Aorta (tissue), 5 donors: ENCODE measurements around the gene SSX5. TPM values are rescaled to one million over a fixed set of nuclear protein-coding genes. Genes with fewer than 3 reads are reported as not detected.
"Not testable (repeated sequence)": the region's sequence is repeated elsewhere in the genome, so short reads cannot be mapped to it uniquely, and the experiment has no call there.

ENCODE experiments used
- ATAC-seq: fragments of 200-7000 bp; cut with Tn5 transposase; one replicate; pipeline ENCODE4 v1.9.1; 2022; ENCODE audit warnings: moderate library complexity; ENCODE audit not compliant: low FRiP score
- DNase-seq, 2 donors: peaks; one replicate each; pipeline ENCODE4 v3.0.0-alpha.2; 2020
- H3K27ac ChIP-seq, 2 donors: one replicate each; pipeline ENCODE4 v1.5.1; 2013; ENCODE audit warnings: low read length in 2 of 2, mild to moderate bottlenecking in 2 of 2, moderate library complexity in 2 of 2, control low read depth in 1 of 2, inconsistent platforms in 1 of 2, low read depth in 1 of 2
- H3K27me3 ChIP-seq, 2 donors: one replicate each; pipeline ENCODE4 v1.6.1; 2013; ENCODE audit warnings: control low read depth in 1 of 2, low read length in 1 of 2, mild to moderate bottlenecking in 1 of 2, moderate library complexity in 1 of 2; ENCODE audit not compliant: insufficient read depth in 2 of 2, control insufficient read depth in 1 of 2
- H3K36me3 ChIP-seq, 2 donors: one replicate each; pipeline ENCODE4 v1.6.1; 2013; ENCODE audit warnings: control low read depth in 1 of 2, low read length in 1 of 2, mild to moderate bottlenecking in 1 of 2; ENCODE audit not compliant: insufficient read depth in 2 of 2, control insufficient read depth in 1 of 2
- H3K4me1 ChIP-seq, 2 donors: one replicate each; pipeline ENCODE4 v1.6.1; 2013; ENCODE audit warnings: low read length in 2 of 2, control low read depth in 1 of 2, mild to moderate bottlenecking in 1 of 2, moderate library complexity in 1 of 2; ENCODE audit not compliant: insufficient read depth in 2 of 2, control insufficient read depth in 1 of 2
- H3K4me3 ChIP-seq, 2 donors: one replicate each; pipeline ENCODE4 v1.5.1; 2013; ENCODE audit warnings: low read length in 2 of 2, control low read depth in 1 of 2, mild to moderate bottlenecking in 1 of 2
- H3K9me3 ChIP-seq: one replicate; pipeline ENCODE4 v1.6.1; 2013; ENCODE audit warnings: mild to moderate bottlenecking, low read length; ENCODE audit not compliant: control insufficient read depth
- WGBS, 2 donors: extraction: QIAGEN DNeasy Blood & Tissue Kit; methylation state at CpG; one replicate each; pipeline ENCODE4 v1.1.7; 2013; 5-methylcytosine and 5-hydroxymethylcytosine counted together
- intact Hi-C, 2 donors: fragments of 100-400 bp; cut with DNase I; formaldehyde crosslinking; loops; one replicate each; pipeline versions ENCODE4 v1.14.2 to v1.15.0; 2022
- long read RNA-seq, 2 donors: library from polyadenylated mRNA; unstranded; transcript quantifications; one replicate each; pipeline ENCODE4 v2.0.0, GENCODE V29; 2020 to 2021
- polyA plus RNA-seq, 2 donors: library from polyadenylated mRNA; stranded (reverse); fragments of 200-250 nt; gene quantifications; one replicate each; pipeline ENCODE4 v1.2.3, GENCODE V29; 2013
- total RNA-seq, 2 donors: library from RNA; stranded (reverse); fragmentation: NEBNext Ultra II Directional; extraction: Animal tissue kit (Norgen Biotek cat#: 25700); gene quantifications; one replicate each; pipeline ENCODE4 v1.2.1, GENCODE V29; 2021
- donor health status: healthy with polysubstance abuse.
- donor health status: Bipolar disorder and iron deficiency.
- donor health status: DM: no; HTN: no; CAD: no.
- donor health status: DM: no; HTN: no; CAD: no.
- donor health status: DM: yes; HTN: yes; CAD: no.

SSX5 gene
- total RNA-seq (not detected), polyA plus RNA-seq (not detected)
- long read RNA-seq, donor 1, result 0 reads
- long read RNA-seq, donor 2, result 0 reads

- Histone ChIP-seq H3K4me3 (no peak within 1 kb of the TSS), H3K27me3 (no peaks in the 10 kb centered on the region), H3K9me3 (no peaks in the 10 kb centered on the region), H3K27ac (no peak within 1 kb of the TSS), H3K4me1 (no peaks in the 10 kb centered on the region), H3K36me3 (no peaks in the 10 kb centered on the region)
- ATAC-seq (no peak), DNase-seq (no peak)
- intact Hi-C loops, result no loop called here
- 86 to 88% methylated on average over 12 of the region's 12 CpGs for WGBS, 2 donors
Measured at GRCh38 chrX:48196745-48197201, at the start of gene SSX5. TSS of gene SSX5 (minus strand) at chrX:48196795. CDS start at chrX:48195358, 1,437 bp downstream.

- H3K4me3 ChIP-seq, DNase-seq, H3K27me3 ChIP-seq, ATAC-seq, H3K9me3 ChIP-seq, H3K27ac ChIP-seq, intact Hi-C loops, H3K4me1 ChIP-seq, H3K36me3 ChIP-seq: not testable (repeated sequence)
- 76 to 82% methylated on average over 4 of the region's 4 CpGs for WGBS, 2 donors
Measured at GRCh38 chrX:48224196-48224595, 27.6 kb upstream of the SSX5 start.

GRCh38 chrX:48214341-48214740, 17.7 kb upstream of the SSX5 start:
- 32 to 40% methylated on average over 4 of the region's 4 CpGs for WGBS, 2 donors
- intact Hi-C loops, result not testable (repeated sequence)

GRCh38 chrX:48190024-48190423, 6.6 kb downstream of the SSX5 start:
- H3K9me3 ChIP-seq, DNase-seq, H3K27me3 ChIP-seq, ATAC-seq, intact Hi-C loops, H3K36me3 ChIP-seq, H3K27ac ChIP-seq, H3K4me1 ChIP-seq, H3K4me3 ChIP-seq: not testable (repeated sequence)
- WGBS, 2 donors, result 56 to 58% methylated on average over 5 of the region's 5 CpGs

More at GRCh38 chrX:48214341-48214740, 17.7 kb upstream of the SSX5 start:
- not testable (repeated sequence) for H3K4me3 ChIP-seq, H3K9me3 ChIP-seq, H3K27ac ChIP-seq, H3K27me3 ChIP-seq, DNase-seq, H3K4me1 ChIP-seq, ATAC-seq, H3K36me3 ChIP-seq

GRCh38 chrX:48181882-48182281, 14.7 kb downstream of the SSX5 start:
- H3K4me1 ChIP-seq, DNase-seq, H3K27ac ChIP-seq, ATAC-seq, H3K27me3 ChIP-seq, H3K4me3 ChIP-seq, H3K9me3 ChIP-seq, intact Hi-C loops, H3K36me3 ChIP-seq: not testable (repeated sequence)
- 62 to 70% methylated on average over 5 of the region's 5 CpGs for WGBS, 2 donors

GRCh38 chrX:48180811-48181210, 15.8 kb downstream of the SSX5 start:
- H3K9me3 ChIP-seq, result no peaks in the 10 kb centered on the region
- H3K4me3 ChIP-seq, result no peak overlapping the region
- no peaks in the 10 kb centered on the region for H3K36me3 ChIP-seq
- WGBS, 2 donors, result 86 to 93% methylated on average over 4 of the region's 4 CpGs
- intact Hi-C loops, result no loop called here
- no peaks in the 10 kb centered on the region for H3K4me1 ChIP-seq
- ATAC-seq (no peak), DNase-seq (no peak)
- no peak overlapping the region for H3K27ac ChIP-seq
- no peaks in the 10 kb centered on the region for H3K27me3 ChIP-seq

GRCh38 chrX:48179691-48180090, 16.9 kb downstream of the SSX5 start:
- H3K36me3 ChIP-seq, result no peaks in the 10 kb centered on the region
- 63 to 71% methylated on average over 4 of the region's 4 CpGs for WGBS, 2 donors
- H3K27me3 ChIP-seq, result no peaks in the 10 kb centered on the region
- H3K4me1 ChIP-seq, result no peaks in the 10 kb centered on the region
- DNase-seq, result no peak
- ATAC-seq, result no peak
- intact Hi-C loops, result no loop called here
- no peak overlapping the region for H3K27ac ChIP-seq
- no peaks in the 10 kb centered on the region for H3K9me3 ChIP-seq
- no peak overlapping the region for H3K4me3 ChIP-seq

GRCh38 chrX:48166322-48166721, 30.3 kb downstream of the SSX5 start:
- WGBS, 2 donors, result 65 to 70% methylated on average over 4 to 5 of the region's 7 CpGs
- H3K4me3 ChIP-seq, intact Hi-C loops, H3K36me3 ChIP-seq, DNase-seq, H3K27ac ChIP-seq, H3K9me3 ChIP-seq, ATAC-seq, H3K4me1 ChIP-seq, H3K27me3 ChIP-seq: not testable (repeated sequence)

GRCh38 chrX:48165241-48165640, 31.4 kb downstream of the SSX5 start:
- 80 to 86% methylated on average over 12 of the region's 12 CpGs for WGBS, 2 donors
- Histone ChIP-seq H3K9me3 (no peaks in the 10 kb centered on the region), H3K27ac (no peak overlapping the region), H3K4me3 (no peak overlapping the region), H3K36me3 (no peaks in the 10 kb centered on the region), H3K27me3 (no peaks in the 10 kb centered on the region), H3K4me1 (no peaks in the 10 kb centered on the region)
- ATAC-seq (no peak), DNase-seq (no peak)
- intact Hi-C loops, result no loop called here
